NCI-H748 treated with DMSO at 0.1 percent for 48 hours (cell line): ENCODE data around the gene ARL17B.
"Not testable (repeated sequence)": the region's sequence is repeated elsewhere in the genome, so short reads cannot be mapped to it uniquely, and the experiment has no call there.

ENCODE experiments used
- DNase-seq: peaks from one replicate; lab custom pipeline; 2025; lab: John Stamatoyannopoulos, UW

Gene ARL17B

GRCh38 chr17:46287587-46287986 lies 74.0 kb downstream of the ARL17B start:
- DNase-seq, result not testable (repeated sequence)

GRCh38 chr17:46286764-46287221 lies 74.8 kb downstream of the ARL17B start:
- peak; percentile 65 for DNase-seq

GRCh38 chr17:46285500-46285899 lies 76.1 kb downstream of the ARL17B start:
- not testable (repeated sequence) for DNase-seq

- DNase-seq, result not testable (repeated sequence)
These were observed 77.1 kb downstream of the ARL17B start for GRCh38 chr17:46284467-46284866.

- not testable (repeated sequence) for DNase-seq
These were observed 78.9 kb downstream of the ARL17B start for GRCh38 chr17:46282635-46283034.

- not testable (repeated sequence) for DNase-seq
These were observed 80.2 kb downstream of the ARL17B start for GRCh38 chr17:46281336-46281735.

GRCh38 chr17:46276728-46277479 lies 84.7 kb downstream of the ARL17B start:
- not testable (repeated sequence) for DNase-seq

- no peak for DNase-seq
These were observed 87.3 kb downstream of the ARL17B start for GRCh38 chr17:46274238-46274637.

GRCh38 chr17:46273541-46274236 lies 87.9 kb downstream of the ARL17B start:
- no peak for DNase-seq

- DNase-seq, result no peak
These were observed 91.5 kb downstream of the ARL17B start for GRCh38 chr17:46270032-46270431.

- DNase-seq, result peak; percentile 41
These were observed 94.7 kb downstream of the ARL17B start for GRCh38 chr17:46266656-46267544.

GRCh38 chr17:46266063-46266655 lies 95.4 kb downstream of the ARL17B start:
- not testable (repeated sequence) for DNase-seq

- DNase-seq, result no peak
These were observed 96.9 kb downstream of the ARL17B start for GRCh38 chr17:46264456-46265198.

GRCh38 chr17:46262271-46262670 lies 99.3 kb downstream of the ARL17B start:
- DNase-seq, result no peak

- not testable (repeated sequence) for DNase-seq
These were observed 101.5 kb downstream of the ARL17B start for GRCh38 chr17:46259845-46260661.

- not testable (repeated sequence) for DNase-seq
These were observed 105.2 kb downstream of the ARL17B start for GRCh38 chr17:46256369-46256768.

- not testable (repeated sequence) for DNase-seq
These were observed 107.4 kb downstream of the ARL17B start for GRCh38 chr17:46254215-46254614.

- DNase-seq, result peak; percentile 11
These were observed 107.8 kb downstream of the ARL17B start for GRCh38 chr17:46253722-46254121.

GRCh38 chr17:46252804-46253203 lies 108.8 kb downstream of the ARL17B start:
- DNase-seq, result not testable (repeated sequence)

GRCh38 chr17:46249153-46249552 lies 112.4 kb downstream of the ARL17B start:
- not testable (repeated sequence) for DNase-seq
